Endothelial cell of umbilical vein (primary cell): Measurements from ENCODE around the gene ADGRL3.

Experiments used
- CTCF ChIP-seq, 2 donors: IDR thresholded peaks; 1 replicate in 1 of 2; 2 replicates in 1 of 2; pipeline ENCODE4 v1.5.1; 2011; ENCODE audit warnings: low read length in 2 of 2, mild to moderate bottlenecking in 2 of 2, moderate library complexity in 2 of 2, control low read depth in 1 of 2, inconsistent platforms in 1 of 2, low read depth in 1 of 2; ENCODE audit not compliant: insufficient read depth in 1 of 2; ENCODE audit errors: extremely low read depth in 1 of 2
- FOS ChIP-seq: IDR thresholded peaks from 2 replicates; pipeline ENCODE4 v1.6.1; 2011; ENCODE audit warnings: mild to moderate bottlenecking, low read length, moderate library complexity, borderline replicate concordance; ENCODE audit not compliant: insufficient read depth
- MYC ChIP-seq: IDR thresholded peaks from one replicate; pipeline ENCODE4 v1.6.1; 2011; ENCODE audit warnings: mild to moderate bottlenecking, low read depth, low read length
- POLR2A ChIP-seq: IDR thresholded peaks from 2 replicates; pipeline ENCODE4 v1.6.1; 2012; ENCODE audit warnings: low read depth, mild to moderate bottlenecking, control low read depth, low read length
- POLR2AphosphoS5 ChIP-seq: IDR thresholded peaks from 2 replicates; pipeline ENCODE4 v1.6.1; 2012; ENCODE audit warnings: low read depth, mild to moderate bottlenecking, control low read depth, low read length, moderate library complexity; ENCODE audit not compliant: insufficient read depth

DNA sequence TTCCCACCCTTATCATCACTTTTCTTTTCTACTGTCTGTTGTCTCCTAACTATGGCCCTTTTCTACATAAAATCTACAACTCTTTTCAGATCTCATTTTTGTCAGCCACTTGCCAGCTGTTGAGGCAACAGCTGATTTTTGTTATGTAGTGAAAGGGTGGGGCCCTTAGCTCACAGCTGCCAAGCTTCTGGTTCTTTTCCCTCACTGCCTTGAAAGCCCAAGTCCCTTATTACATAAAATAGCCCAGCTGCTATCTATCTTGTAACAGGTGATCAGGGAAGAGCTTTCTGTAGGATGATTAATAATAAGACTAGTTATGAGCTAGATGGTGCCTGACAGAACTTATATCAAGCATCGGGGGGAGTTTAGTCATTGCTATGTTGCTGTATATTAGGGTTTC, 45.9 kb downstream of the ADGRL3 start:
- TF ChIP-seq CTCF (IDR thresholded peaks at IDR 0.05; ENCODE audit: extremely low read depth in 1 of 2, insufficient read depth in 1 of 2, low read depth in 1 of 2, low read length in 2 of 2): no peak
- no peak for TF ChIP-seq MYC
- no peak for TF ChIP-seq POLR2AphosphoS5
- TF ChIP-seq POLR2A: no peak
- no peak for TF ChIP-seq FOS
